BE2C (cell line): ENCODE measurements around the gene SKP1.
A peak's percentile ranks its signal among the peaks of the same experiment; 100 is the strongest.

ENCODE experiments used
- DNase-seq: peaks from one replicate; pipeline ENCODE4 v3.0.0-alpha.2; 2020
- H3K27me3 ChIP-seq: fragments of 250-450 bp; sonication (Bioruptor Pico); 2 replicates; pipeline ENCODE4 v1.5.1; 2020; ENCODE audit warnings: mild to moderate bottlenecking
- H3K36me3 ChIP-seq: fragments of 250-450 bp; sonication (Bioruptor Pico); 2 replicates; pipeline ENCODE4 v1.5.1; 2020; ENCODE audit warnings: mild to moderate bottlenecking
- H3K4me1 ChIP-seq: fragments of 250-450 bp; sonication (Bioruptor Pico); 2 replicates; pipeline ENCODE4 v1.5.1; 2020
- H3K4me3 ChIP-seq: 2 replicates; pipeline ENCODE4 v1.5.1; 2011; ENCODE audit warnings: low read depth, low read length
- H3K9me3 ChIP-seq: fragments of 250-450 bp; sonication (Bioruptor Pico); 2 replicates; pipeline ENCODE4 v1.5.1; 2020
- TF ChIP-seq, protein P1 (sequence below): IDR thresholded peaks from 2 replicates; pipeline ENCODE4 v1.5.1; 2012; ENCODE audit warnings: mild to moderate bottlenecking, low read depth, low read length

Gene SKP1

DNA sequence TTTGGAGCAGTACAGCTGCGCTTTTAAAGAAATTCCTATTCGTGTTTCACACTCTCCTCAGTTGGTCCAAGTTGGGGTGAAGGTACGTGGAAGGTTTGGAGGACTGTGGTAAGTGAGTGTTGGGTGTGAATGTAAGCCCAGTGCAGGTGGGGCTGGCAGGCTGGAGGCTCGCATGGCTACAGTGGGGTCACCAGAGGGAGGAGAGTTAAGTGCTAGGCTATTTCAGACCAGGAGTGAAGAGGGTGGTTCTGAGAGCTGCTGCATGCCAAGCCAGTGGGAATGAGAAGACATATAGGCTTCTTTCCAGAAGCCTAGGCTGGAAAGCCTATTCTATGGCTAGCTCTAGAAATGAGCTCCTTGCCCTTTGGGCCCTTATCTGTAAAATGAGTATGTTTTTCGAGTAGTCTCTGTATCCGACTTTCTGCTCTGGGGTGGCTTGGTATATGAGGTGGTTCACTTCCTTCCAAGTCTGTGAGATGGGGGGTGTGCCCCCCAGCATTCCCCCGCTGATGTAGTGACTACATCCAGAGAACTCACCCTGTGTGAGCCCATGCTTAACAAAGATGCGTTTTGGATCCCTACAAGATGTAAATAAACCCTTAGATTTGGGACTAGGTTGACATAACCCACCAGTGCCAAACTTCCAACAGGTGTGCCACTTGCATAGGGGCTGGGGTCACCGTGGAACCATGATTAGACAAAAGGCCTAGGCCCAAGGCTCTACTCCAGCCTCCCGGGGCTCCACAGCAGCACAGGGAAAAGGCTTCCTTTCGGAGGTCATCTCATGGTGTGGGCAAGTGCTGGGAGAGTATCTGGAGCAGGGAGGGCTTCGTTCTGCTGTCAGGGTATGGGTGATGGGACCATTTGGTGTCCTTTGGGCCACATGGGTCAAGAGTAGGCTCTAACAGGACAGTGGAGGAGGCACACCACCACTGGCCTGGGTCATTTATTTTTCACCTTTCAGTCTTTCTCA lies 59.7 kb downstream of the SKP1 start:
- Histone ChIP-seq H3K27me3 (no peaks in the 10 kb centered on the region), H3K9me3 (no peaks in the 10 kb centered on the region), H3K4me1 (peaks cover 9% of the 10 kb centered on the region), H3K4me3 (no peak overlapping the region), H3K36me3 (peaks cover 6% of the 10 kb centered on the region; the same call in 1 of the 2 replicates)
- DNase-seq: no peak
- TF ChIP-seq, protein P1, sequence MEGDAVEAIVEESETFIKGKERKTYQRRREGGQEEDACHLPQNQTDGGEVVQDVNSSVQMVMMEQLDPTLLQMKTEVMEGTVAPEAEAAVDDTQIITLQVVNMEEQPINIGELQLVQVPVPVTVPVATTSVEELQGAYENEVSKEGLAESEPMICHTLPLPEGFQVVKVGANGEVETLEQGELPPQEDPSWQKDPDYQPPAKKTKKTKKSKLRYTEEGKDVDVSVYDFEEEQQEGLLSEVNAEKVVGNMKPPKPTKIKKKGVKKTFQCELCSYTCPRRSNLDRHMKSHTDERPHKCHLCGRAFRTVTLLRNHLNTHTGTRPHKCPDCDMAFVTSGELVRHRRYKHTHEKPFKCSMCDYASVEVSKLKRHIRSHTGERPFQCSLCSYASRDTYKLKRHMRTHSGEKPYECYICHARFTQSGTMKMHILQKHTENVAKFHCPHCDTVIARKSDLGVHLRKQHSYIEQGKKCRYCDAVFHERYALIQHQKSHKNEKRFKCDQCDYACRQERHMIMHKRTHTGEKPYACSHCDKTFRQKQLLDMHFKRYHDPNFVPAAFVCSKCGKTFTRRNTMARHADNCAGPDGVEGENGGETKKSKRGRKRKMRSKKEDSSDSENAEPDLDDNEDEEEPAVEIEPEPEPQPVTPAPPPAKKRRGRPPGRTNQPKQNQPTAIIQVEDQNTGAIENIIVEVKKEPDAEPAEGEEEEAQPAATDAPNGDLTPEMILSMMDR: no peak

DNA sequence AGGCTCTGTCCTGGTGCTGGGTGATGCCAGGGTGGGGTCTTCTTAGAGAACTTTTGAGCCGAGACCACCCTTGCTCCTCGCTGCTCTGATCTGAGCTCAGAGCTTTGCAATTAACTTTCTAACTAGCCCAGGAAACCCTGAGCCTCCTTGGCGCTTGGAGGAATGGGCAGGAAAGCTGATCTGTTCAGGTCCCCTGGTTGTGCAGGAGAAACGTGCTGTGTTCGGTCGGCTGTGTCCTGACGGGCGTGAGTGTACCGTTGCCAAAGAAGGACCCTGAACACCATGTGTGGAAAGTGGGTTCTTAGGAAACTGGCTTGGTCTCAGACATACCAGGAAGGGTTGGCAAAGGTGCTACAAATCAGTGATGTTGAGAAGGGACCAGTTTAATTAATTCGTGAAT lies 60.5 kb downstream of the SKP1 start:
- Histone ChIP-seq H3K36me3 (peaks cover 6% of the 10 kb centered on the region; the same call in 1 of the 2 replicates), H3K4me1 (peaks cover 15% of the 10 kb centered on the region), H3K9me3 (no peaks in the 10 kb centered on the region), H3K27me3 (no peaks in the 10 kb centered on the region), H3K4me3 (no peak overlapping the region)
- no peak for DNase-seq
- TF ChIP-seq, protein P1: no peak

DNA sequence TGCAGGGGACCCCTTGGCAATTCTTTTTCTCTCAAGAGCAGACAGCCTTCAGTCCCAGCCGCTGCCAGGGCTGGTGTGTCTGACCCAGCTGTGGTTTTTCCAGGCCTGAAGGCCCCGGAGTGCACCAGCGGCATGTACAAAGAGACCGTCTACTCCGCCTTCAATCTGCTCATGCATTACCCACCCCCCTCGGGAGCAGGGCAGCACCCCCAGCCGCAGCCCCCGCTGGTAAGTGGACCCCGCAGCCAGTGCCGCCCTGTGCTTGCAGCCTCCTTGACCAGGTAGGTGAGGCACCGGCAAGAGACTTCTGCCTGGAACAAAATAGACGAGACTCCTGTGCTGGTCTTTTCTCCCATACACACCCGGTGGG lies 61.0 kb downstream of the SKP1 start:
- no peaks in the 10 kb centered on the region for H3K27me3 ChIP-seq
- DNase-seq: no peak
- peak overlapping the region; percentile 58 for H3K4me3 ChIP-seq
- no peaks in the 10 kb centered on the region for H3K9me3 ChIP-seq
- TF ChIP-seq, protein P1: no peak
- peaks cover 19% of the 10 kb centered on the region for H3K4me1 ChIP-seq
- H3K36me3 ChIP-seq: peaks cover 6% of the 10 kb centered on the region; the same call in 1 of the 2 replicates

GRCh38 chr5:134114886-134115805 lies 61.6 kb downstream of the SKP1 start:
- Histone ChIP-seq H3K27me3 (no peaks in the 10 kb centered on the region), H3K36me3 (peaks cover 2% of the 10 kb centered on the region; the same call in 1 of the 2 replicates), H3K4me3 (peak overlapping the region; percentile 58), H3K9me3 (no peaks in the 10 kb centered on the region), H3K4me1 (peaks cover 19% of the 10 kb centered on the region)
- TF ChIP-seq, protein P1: no peak
- peak; percentile 43 for DNase-seq

DNA sequence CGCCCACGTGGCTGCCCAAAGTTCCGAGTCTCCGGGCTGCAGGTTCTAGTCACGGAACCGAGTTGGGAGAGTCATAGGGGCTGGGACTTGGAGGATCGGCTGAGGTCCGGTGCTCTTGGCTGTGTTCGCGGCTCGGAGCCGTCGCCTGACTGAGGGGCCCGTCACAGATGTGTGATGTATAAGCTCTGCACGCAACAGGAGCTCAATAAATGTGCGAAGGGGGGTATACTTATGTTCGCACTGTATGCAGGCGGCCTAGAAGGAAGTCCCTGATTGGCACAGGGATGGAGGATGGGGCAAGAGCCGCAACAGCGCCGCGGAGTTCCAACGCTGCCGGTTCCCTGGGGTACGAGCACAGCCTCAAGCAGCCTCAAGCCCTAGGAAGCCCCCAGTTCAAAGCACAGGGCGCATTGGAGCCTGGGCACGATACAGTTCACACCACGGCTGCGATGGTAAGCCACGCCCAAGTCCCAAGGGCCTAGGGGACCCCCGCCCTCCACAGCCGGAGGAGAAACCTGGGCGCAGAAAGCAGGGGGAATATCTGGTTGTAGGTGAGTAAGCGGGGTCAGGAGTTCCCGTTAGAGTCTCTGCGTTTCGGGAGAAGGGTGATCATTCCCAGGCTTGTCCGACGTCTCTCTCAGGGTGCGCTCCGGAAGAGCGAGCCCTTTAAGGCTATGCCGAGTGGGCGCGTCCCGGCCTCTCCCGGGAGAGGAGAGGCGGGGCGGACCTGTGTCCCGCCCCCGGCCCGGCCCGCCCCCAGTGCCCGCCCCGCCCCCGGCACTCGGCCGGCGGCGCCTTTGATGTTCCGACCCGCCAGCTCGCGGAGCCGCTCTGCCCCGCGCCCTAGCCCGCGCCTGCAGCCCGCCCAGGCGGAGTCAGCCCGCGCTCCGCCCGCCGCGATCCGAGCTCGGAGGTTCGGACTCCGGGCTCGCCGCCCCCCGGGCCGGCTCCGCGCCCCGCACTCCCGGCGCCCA lies 62.6 kb downstream of the SKP1 start, which contains the start of gene TCF7:
TSS of gene TCF7 (plus strand) at position 780 of the 974 bp plus-strand sequence. CDS start 226 bp downstream, outside the sequence.
- TF ChIP-seq, protein P1: no peak
- DNase-seq: peak; percentile 88
- H3K4me1 ChIP-seq: peaks cover 19% of the 10 kb centered on the region
- H3K36me3 ChIP-seq: no peaks in the 10 kb centered on the region; the same call in 1 of the 2 replicates
- peak within 1 kb of the TSS; percentile 63 for H3K4me3 ChIP-seq
- H3K27me3 ChIP-seq: no peaks in the 10 kb centered on the region
- H3K9me3 ChIP-seq: no peaks in the 10 kb centered on the region
